H1 (cell line): ENCODE results near the gene OVOL3. TPM values are rescaled to one million over a fixed set of nuclear protein-coding genes. Genes with fewer than 3 reads are reported as not detected.

Source experiments
- CTCF ChIA-PET: fragments of 300-600 bp; sonication (Branson Sonifier 250); formaldehyde crosslinking; loops from one replicate; lab custom pipeline; 2021; ENCODE audit not compliant: partially characterized antibody; lab: Charles Lee
- POLR2A ChIA-PET: fragments of 300-600 bp; sonication (Branson Sonifier 250); formaldehyde crosslinking; loops from one replicate; lab custom pipeline; 2021; ENCODE audit warnings: inconsistent platforms; ENCODE audit not compliant: partially characterized antibody; lab: Charles Lee
- DNase-seq, 2 experiments: peaks; one replicate each; pipeline versions ENCODE4 v3.0.0 to v3.0.0-alpha.2; 2010 to 2022; ENCODE audit warnings: low spot score in 2 of 2, low read depth in 1 of 2, mixed read lengths in 1 of 2
- FAIRE-seq: peaks from 2 replicates; lab custom pipeline; 2011; peaks lifted over from hg19 to GRCh38; lab: Jason Lieb, UNC
- H2AFZ ChIP-seq: 2 replicates; pipeline ENCODE4 v1.8.1; 2012; ENCODE audit warnings: low read length, inconsistent platforms
- H2AK5ac ChIP-seq: 2 replicates; pipeline ENCODE4 v1.6.1; 2013; ENCODE audit warnings: low read depth, low read length
- H2BK120ac ChIP-seq: replicated peaks from 2 replicates; pipeline ENCODE3; 2013; ENCODE audit warnings: low read depth, low read length, inconsistent platforms
- H2BK12ac ChIP-seq: 2 replicates; pipeline ENCODE4 v1.6.1; 2013; ENCODE audit warnings: low read depth, low read length
- H2BK15ac ChIP-seq: 2 replicates; pipeline ENCODE4 v1.6.1; 2013; ENCODE audit warnings: low read length
- H2BK20ac ChIP-seq: 2 replicates; pipeline ENCODE4 v1.6.1; 2013; ENCODE audit warnings: low read length
- H2BK5ac ChIP-seq: 2 replicates; pipeline ENCODE4 v1.6.1; 2013; ENCODE audit warnings: low read depth, low read length
- H3K14ac ChIP-seq: 2 replicates; pipeline ENCODE4 v1.6.1; 2013; ENCODE audit warnings: inconsistent platforms; ENCODE audit not compliant: insufficient read length
- H3K18ac ChIP-seq: 2 replicates; pipeline ENCODE4 v1.6.1; 2013; ENCODE audit warnings: low read length; ENCODE audit errors: extremely low read depth
- H3K23ac ChIP-seq: 2 replicates; pipeline ENCODE4 v1.6.1; 2013; ENCODE audit warnings: inconsistent platforms; ENCODE audit not compliant: insufficient read length
- H3K23me2 ChIP-seq: 2 replicates; pipeline ENCODE4 v1.6.1; 2013; ENCODE audit warnings: low read depth, low read length
- H3K27ac ChIP-seq: 2 replicates; pipeline ENCODE4 v1.6.1; 2011; ENCODE audit warnings: low read depth, low read length, inconsistent platforms
- H3K27me3 ChIP-seq, 4 experiments: replicated peaks in 1 of 4; 1 replicate in 1 of 4; 2 replicates in 3 of 4; pipeline versions ENCODE4 v1.6.1 to v1.8.1; 2011 to 2013; ENCODE audit warnings: low read length in 3 of 4, mild to moderate bottlenecking in 3 of 4, inconsistent platforms in 2 of 4, mixed read lengths in 2 of 4, moderate library complexity in 1 of 4; ENCODE audit not compliant: control insufficient read depth in 3 of 4, insufficient read depth in 3 of 4; ENCODE audit errors: extremely low read depth in 1 of 4
- H3K36me3 ChIP-seq, 4 experiments: 2 replicates each; pipeline versions ENCODE4 v1.6.1 to v1.8.1; 2011 to 2013; ENCODE audit warnings: mild to moderate bottlenecking in 4 of 4, low read length in 3 of 4, moderate library complexity in 2 of 4, control low read depth in 1 of 4, inconsistent platforms in 1 of 4; ENCODE audit not compliant: insufficient read depth in 4 of 4, control insufficient read depth in 2 of 4
- H3K4ac ChIP-seq: replicated peaks from 2 replicates; pipeline ENCODE3; 2013; ENCODE audit warnings: low read length, low read depth, mixed read lengths, inconsistent platforms; ENCODE audit not compliant: insufficient read length
- H3K4me1 ChIP-seq, 4 experiments: replicated peaks in 1 of 4; 1 replicate in 1 of 4; 2 replicates in 3 of 4; pipeline versions ENCODE4 v1.6.1 to v1.8.1; 2011 to 2013; ENCODE audit warnings: low read length in 3 of 4, inconsistent platforms in 2 of 4, mixed read lengths in 1 of 4; ENCODE audit not compliant: insufficient read depth in 4 of 4, control insufficient read depth in 3 of 4
- H3K4me2 ChIP-seq, 2 experiments: 2 replicates each; pipeline versions ENCODE4 v1.6.1 to v1.8.1; 2011 to 2013; ENCODE audit warnings: low read depth in 2 of 2, low read length in 2 of 2, control low read depth in 1 of 2, inconsistent platforms in 1 of 2, mild to moderate bottlenecking in 1 of 2; ENCODE audit not compliant: insufficient read depth in 1 of 2
- H3K4me3 ChIP-seq, 4 experiments: fragments of 200-600, 300-600 bp in 1 of 4; sonication (generic), shearing (Covaris generic), sonication (Bioruptor Twin) in 1 of 4; 2 replicates each; pipeline versions ENCODE4 v1.5.1 to v1.8.1; 2011 to 2016; ENCODE audit warnings: low read length in 4 of 4, low read depth in 3 of 4, control low read depth in 2 of 4, inconsistent platforms in 2 of 4, mild to moderate bottlenecking in 2 of 4, mixed read lengths in 1 of 4, moderate library complexity in 1 of 4; ENCODE audit not compliant: insufficient read depth in 2 of 4; ENCODE audit errors: extremely low read depth in 1 of 4
- H3K56ac ChIP-seq: replicated peaks from 2 replicates; pipeline ENCODE3; 2013; ENCODE audit warnings: low read depth, mild to moderate bottlenecking, mixed read lengths, low read length, inconsistent platforms; ENCODE audit not compliant: insufficient read length
- H3K79me1 ChIP-seq: 2 replicates; pipeline ENCODE4 v1.6.1; 2013; ENCODE audit warnings: low read depth, low read length, control low read depth
- H3K79me2 ChIP-seq, 2 experiments: 2 replicates each; pipeline versions ENCODE4 v1.6.1 to v1.8.1; 2012 to 2013; ENCODE audit warnings: low read length in 2 of 2, mild to moderate bottlenecking in 2 of 2, inconsistent platforms in 1 of 2; ENCODE audit not compliant: insufficient read depth in 2 of 2, control insufficient read depth in 1 of 2
- H3K9ac ChIP-seq, 4 experiments: replicated peaks in 1 of 4; 1 replicate in 1 of 4; 2 replicates in 3 of 4; pipeline versions ENCODE4 v1.6.1 to v1.8.1; 2011 to 2013; ENCODE audit warnings: low read depth in 3 of 4, low read length in 3 of 4, control low read depth in 2 of 4, mild to moderate bottlenecking in 2 of 4, moderate library complexity in 2 of 4, inconsistent platforms in 1 of 4; ENCODE audit errors: extremely low read depth in 1 of 4
- H3K9me3 ChIP-seq, 2 experiments: 2 replicates each; pipeline versions ENCODE4 v1.6.1 to v1.8.1; 2012 to 2013; ENCODE audit warnings: mild to moderate bottlenecking in 2 of 2, moderate library complexity in 2 of 2, control low read depth in 1 of 2, inconsistent platforms in 1 of 2, low read depth in 1 of 2, low read length in 1 of 2, mixed read lengths in 1 of 2; ENCODE audit not compliant: insufficient read depth in 2 of 2
- H4K20me1 ChIP-seq, 2 experiments: replicated peaks in 1 of 2; 2 replicates each; pipeline versions ENCODE3 to v1.8.1; 2011 to 2013; ENCODE audit warnings: inconsistent platforms in 2 of 2, low read length in 2 of 2, mild to moderate bottlenecking in 1 of 2; ENCODE audit not compliant: insufficient read depth in 2 of 2, control insufficient read depth in 1 of 2
- H4K5ac ChIP-seq: 2 replicates; pipeline ENCODE4 v1.6.1; 2013; ENCODE audit warnings: low read length, low read depth, mixed read lengths, inconsistent platforms; ENCODE audit not compliant: insufficient read length
- H4K8ac ChIP-seq: 2 replicates; pipeline ENCODE4 v1.8.0; 2013; ENCODE audit warnings: mild to moderate bottlenecking, moderate library complexity, low read length, inconsistent platforms; ENCODE audit not compliant: insufficient read depth; ENCODE audit errors: extremely low read depth
- H4K91ac ChIP-seq: replicated peaks from 2 replicates; pipeline ENCODE3; 2013; ENCODE audit warnings: low read length, mixed read lengths, inconsistent platforms; ENCODE audit not compliant: insufficient read length
- CHD1 ChIP-seq: IDR thresholded peaks from 2 replicates; pipeline ENCODE4 v1.6.1; 2012; ENCODE audit warnings: low read depth, low read length, improper control_type of control experiment
- CTBP2 ChIP-seq: IDR thresholded peaks from 2 replicates; pipeline ENCODE4 v1.7.0; 2011; ENCODE audit warnings: borderline replicate concordance, mild to moderate bottlenecking, moderate library complexity, mixed read lengths, low read length; ENCODE audit not compliant: insufficient read depth, insufficient read length
- GABPA ChIP-seq: IDR thresholded peaks from 2 replicates; pipeline ENCODE4 v1.6.1; 2011; ENCODE audit warnings: mild to moderate bottlenecking, low read length, moderate library complexity, borderline replicate concordance; ENCODE audit not compliant: insufficient read depth
- KDM4A ChIP-seq: IDR thresholded peaks from one replicate; pipeline ENCODE4 v1.7.1; 2012; ENCODE audit warnings: low read depth, mild to moderate bottlenecking, moderate library complexity, low read length, inconsistent platforms; ENCODE audit not compliant: severe bottlenecking
- PHF8 ChIP-seq: fragments of 200-600 bp; sonication (generic); conservative IDR thresholded peaks from 2 replicates; pipeline ENCODE4 v1.7.1; 2012; ENCODE audit warnings: low read depth, mild to moderate bottlenecking, inconsistent platforms, low read length, moderate library complexity
- POLR2AphosphoS5 ChIP-seq: IDR thresholded peaks from 2 replicates; pipeline ENCODE4 v1.6.1; 2011; ENCODE audit warnings: low read depth, low read length
- RFX5 ChIP-seq: IDR thresholded peaks from 2 replicates; pipeline ENCODE4 v1.6.1; 2011; ENCODE audit warnings: low read depth, low read length, improper control_type of control experiment, borderline replicate concordance
- SAP30 ChIP-seq: fragments of 300-600 bp; sonication (generic); IDR thresholded peaks from 2 replicates; pipeline ENCODE4 v1.7.1; 2012; ENCODE audit warnings: low read length, moderate library complexity, mild to moderate bottlenecking, inconsistent platforms; ENCODE audit not compliant: insufficient read depth, insufficient replicate concordance
- SIX5 ChIP-seq: IDR thresholded peaks from 2 replicates; pipeline ENCODE4 v1.6.1; 2011; ENCODE audit warnings: mild to moderate bottlenecking, low read depth, low read length
- TBP ChIP-seq: IDR thresholded peaks from 2 replicates; pipeline ENCODE4 v1.6.1; 2011; ENCODE audit warnings: low read depth, low read length, improper control_type of control experiment
- TCF12 ChIP-seq: IDR thresholded peaks from 2 replicates; pipeline ENCODE4 v1.6.1; 2011; ENCODE audit warnings: low read depth, mild to moderate bottlenecking, low read length
- WGBS, 2 experiments: shearing (Covaris generic) in 1 of 2; methylation state at CpG; one replicate each; pipeline versions ENCODE4 v1.1.6 to v1.1.7; 2013 to 2015; ENCODE audit warnings: low lambda C conversion rate in 2 of 2, mixed read lengths in 2 of 2, inconsistent platforms in 1 of 2, low coverage in 1 of 2, missing lambda C conversion rate in 1 of 2; ENCODE audit not compliant: insufficient replicate concordance in 2 of 2, insufficient coverage in 1 of 2, insufficient read length in 1 of 2; ENCODE audit errors: extremely low coverage in 1 of 2, missing lambda C conversion rate in 1 of 2; 5-methylcytosine and 5-hydroxymethylcytosine counted together
- polyA plus RNA-seq, 7 experiments: library from polyadenylated mRNA; depleted of rRNA in 3 of 7; stranded (reverse) in 5 of 7; unstranded in 2 of 7; fragments of >200 nt in 5 of 7; fragments of 200-250 nt in 2 of 7; gene quantifications; 1 replicate in 5 of 7; 2 replicates in 1 of 7; 4 replicates in 1 of 7; pipeline versions ENCODE4 v1.2.1 to v1.2.3, GENCODE V29; 2011 to 2013; ENCODE audit warnings: missing spikeins in 2 of 7, mixed read lengths in 2 of 7
- total RNA-seq: library from RNA; stranded (reverse); fragmentation: NEBNext Ultra II Directional; extraction: Animal tissue kit (Norgen Biotek cat#: 25700); gene quantifications from 2 replicates; pipeline ENCODE4 v1.2.1, GENCODE V29; 2021

OVOL3 gene
- total and polyA plus RNA-seq, 2 of the 8 experiments (the other 6 are each of a cell fraction or from before 2014, with no cell fraction given): 0.45 TPM; not detected in 1

DNA sequence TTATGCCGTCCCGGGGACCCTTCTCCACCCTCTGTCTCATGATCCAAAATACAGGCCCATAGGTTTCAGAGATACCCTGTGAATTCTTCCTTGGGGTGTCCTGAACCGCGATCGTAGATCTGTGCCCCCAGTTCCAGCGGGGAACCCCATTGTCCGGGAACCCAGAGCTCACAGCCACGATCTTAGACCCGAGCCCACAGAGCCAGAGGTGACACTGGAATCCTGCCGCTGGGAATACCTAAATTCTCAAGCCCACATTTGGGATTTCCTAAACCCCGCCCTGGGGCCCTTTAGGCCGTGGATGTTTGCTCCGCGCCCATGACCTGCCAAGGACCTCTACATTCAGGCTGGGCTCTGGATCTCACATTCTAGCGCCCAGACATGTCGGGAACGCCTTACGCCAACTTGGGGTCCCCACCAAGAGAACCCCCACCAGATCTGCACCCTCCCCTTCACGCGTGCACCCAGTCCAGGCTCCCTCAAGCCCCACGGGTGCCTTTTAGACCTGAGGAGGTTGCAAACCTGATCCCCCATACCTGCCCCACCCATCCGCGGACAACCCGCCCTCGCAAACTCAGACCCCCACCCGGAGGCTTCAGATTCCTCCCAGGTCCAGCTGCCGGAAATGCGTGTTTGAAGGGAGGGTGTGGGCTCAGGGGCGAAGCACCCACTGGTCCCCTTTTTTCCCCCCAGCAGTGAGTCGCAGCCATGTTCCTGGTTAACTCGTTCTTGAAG, 29.5 kb downstream of the OVOL3 start:
- Histone ChIP-seq H2BK15ac (no peak overlapping the region), H2BK20ac (no peak overlapping the region), H3K4ac (peak overlapping the region; percentile 83), H3K9me3 (no peaks in the 10 kb centered on the region), H3K14ac (no peak overlapping the region), H3K18ac (peak overlapping the region; percentile 90), H3K27ac (peak overlapping the region; percentile 36; the same call in 1 of the 2 replicates), H3K23me2 (peaks cover 13% of the 10 kb centered on the region; the same call in 1 of the 2 replicates), H3K4me2 (peak overlapping the region; percentile 78 to 96), H3K79me2 (peaks cover 0 to 12% of the 10 kb centered on the region in 2 experiments; a peak in 1 of 4 replicates), H3K4me3 (peak overlapping the region; percentile 89 to 98 (median 97)), H4K20me1 (peaks cover 0 to 4% of the 10 kb centered on the region in 2 experiments), H4K5ac (peak overlapping the region; percentile 15), H2BK5ac (peak overlapping the region; percentile 90; the same call in 1 of the 2 replicates), H3K56ac (peak overlapping the region; percentile 50), H4K91ac (peak overlapping the region; percentile 88), H2AK5ac (no peak overlapping the region), H3K23ac (no peak overlapping the region), H3K9ac (peak overlapping the region; percentile 71 to 83 (median 76)), H3K79me1 (peaks cover 3% of the 10 kb centered on the region), H4K8ac (peak overlapping the region; percentile 63; the same call in 1 of the 2 replicates), H3K4me1 (peaks cover 0 to 6% (median 5%) of the 10 kb centered on the region in 4 experiments; a peak in 3 of 7 replicates), H2AFZ (no peak overlapping the region), H2BK12ac (no peak overlapping the region), H3K27me3 (no peaks in the 10 kb centered on the region), H3K36me3 (peaks cover 8 to 23% (median 20%) of the 10 kb centered on the region in 4 experiments), H2BK120ac (peak overlapping the region; percentile 12)
- 2% methylated on average over 21 of the region's 31 CpGs; no CpG with 5 or more reads in 1 of the 2 experiments for WGBS, 2 experiments
- FAIRE-seq: no peak
- ChIA-PET POLR2A (interaction anchor here (0.7 to 2.0 kb wide), 13 partner anchors 9 to 349 kb away, joined by 3 to 13 read pairs (median 4); partner anchors contain the start of genes THAP8, WDR62, ZNF146 and ZNF565), CTCF (interaction anchor here (1.0 to 1.5 kb wide), 4 partner anchors 11 to 32 kb away, joined by 3 to 6 read pairs (median 4); no protein-coding TSS in a partner anchor)
- peak in 1 of 2 experiments; percentile 72 for DNase-seq
- TF ChIP-seq POLR2AphosphoS5: peak; percentile 20; the same call in 1 of the 2 replicates
- no peak for TF ChIP-seq GABPA
- no peak for TF ChIP-seq TCF12
- TF ChIP-seq TBP: 0 out of 2 replicates have a peak, but pooled peaks have one; percentile 5
- TF ChIP-seq KDM4A: peak; percentile 33
- TF ChIP-seq CHD1: no peak
- TF ChIP-seq SIX5: no peak
- TF ChIP-seq SAP30: no peak
- no peak for TF ChIP-seq CTBP2
- no peak for TF ChIP-seq RFX5
- 0 out of 2 replicates have a peak, but pooled peaks have one; percentile 34 for TF ChIP-seq PHF8
